B cell (primary cell): ENCODE results near the gene MEIKIN.

Experiments
- CTCF ChIP-seq: fragments of 200-600 bp; IDR thresholded peaks from one replicate; pipeline ENCODE4 v1.8.0; 2022; ENCODE audit warnings: antibody characterized with exemption, mild to moderate bottlenecking
- EZH2 ChIP-seq: IDR thresholded peaks from 2 replicates; pipeline ENCODE4 v1.6.1; 2012; ENCODE audit warnings: borderline replicate concordance, low read depth, mild to moderate bottlenecking, moderate library complexity, low read length; ENCODE audit not compliant: insufficient read depth, poor library complexity, severe bottlenecking

GRCh38 chr5:131994533-131995226 is 49.2 kb upstream of the MEIKIN start:
- no peak for TF ChIP-seq CTCF
- TF ChIP-seq EZH2: no peak
